Neural cell (in vitro differentiated cells): ENCODE data around the gene GRIN3B. TPM values are rescaled to one million over a fixed set of nuclear protein-coding genes. Genes with fewer than 3 reads are reported as not detected.

Experiments used
- H2AFZ ChIP-seq: fragments of 200-600, 300-800 bp; sonication (generic), shearing (Covaris generic); 2 replicates; pipeline ENCODE4 v1.6.0; 2014; ENCODE audit warnings: low read depth, mild to moderate bottlenecking, antibody characterized with exemption, low read length, moderate library complexity
- H3F3A ChIP-seq: fragments of 200-600 bp; shearing (Covaris generic); 2 replicates; pipeline ENCODE4 v1.6.1; 2016; ENCODE audit warnings: mild to moderate bottlenecking, moderate library complexity, mixed read lengths, antibody characterized with exemption, low read length; ENCODE audit not compliant: insufficient read depth, poor library complexity, severe bottlenecking
- H3K27ac ChIP-seq: fragments of 200-600, 300-800 bp; sonication (generic), shearing (Covaris generic); 2 replicates; pipeline ENCODE4 v1.5.1; 2014; ENCODE audit warnings: mild to moderate bottlenecking, low read length, moderate library complexity
- H3K27me3 ChIP-seq: fragments of 300-800, 200-600 bp; sonication (generic), shearing (Covaris generic); 2 replicates; pipeline ENCODE4 v1.6.0; 2014; ENCODE audit warnings: mild to moderate bottlenecking, low read depth, low read length, moderate library complexity; ENCODE audit not compliant: insufficient read depth
- H3K36me3 ChIP-seq: fragments of 300-800, 200-600 bp; sonication (generic), shearing (Covaris generic); 2 replicates; pipeline ENCODE4 v1.5.1; 2014; ENCODE audit warnings: mild to moderate bottlenecking, antibody characterized with exemption, low read length, moderate library complexity; ENCODE audit not compliant: insufficient read depth
- H3K4me2 ChIP-seq: fragments of 300-800, 200-600 bp; sonication (generic), shearing (Covaris generic); 2 replicates; pipeline ENCODE4 v1.6.0; 2014; ENCODE audit warnings: mild to moderate bottlenecking, low read length
- H3K4me3 ChIP-seq: fragments of 300-800, 200-600 bp; sonication (generic), shearing (Covaris generic); 2 replicates; pipeline ENCODE4 v1.5.1; 2014; ENCODE audit warnings: mild to moderate bottlenecking, low read length, moderate library complexity
- H3K79me2 ChIP-seq: fragments of 200-600 bp; shearing (Covaris generic); replicated peaks from 2 replicates; pipeline ENCODE4 v1.6.0; 2014; ENCODE audit warnings: mild to moderate bottlenecking, low read length, moderate library complexity; ENCODE audit not compliant: insufficient read depth
- H3K9ac ChIP-seq: fragments of 300-800, 200-600 bp; sonication (generic), shearing (Covaris generic); 2 replicates; pipeline ENCODE4 v1.6.1; 2016; ENCODE audit warnings: mild to moderate bottlenecking, low read length, mixed read lengths
- H3K9me2 ChIP-seq: fragments of 200-600 bp; shearing (Covaris generic); 2 replicates; pipeline ENCODE4 v1.6.1; 2016; ENCODE audit warnings: mild to moderate bottlenecking, low read length, mixed read lengths; ENCODE audit not compliant: insufficient read depth
- H3K9me3 ChIP-seq: fragments of 200-600, 300-800 bp; sonication (generic), shearing (Covaris generic); 2 replicates; pipeline ENCODE4 v1.6.1; 2016; ENCODE audit warnings: mild to moderate bottlenecking, mixed run types, low read length, moderate library complexity, mixed read lengths
- H4K20me1 ChIP-seq: fragments of 200-600 bp; shearing (Covaris generic); 2 replicates; pipeline ENCODE4 v1.6.1; 2016; ENCODE audit warnings: mild to moderate bottlenecking, mixed run types; ENCODE audit not compliant: insufficient read depth
- CTCF ChIP-seq: fragments of 450-650 bp; IDR thresholded peaks from 2 replicates; pipeline ENCODE4 v1.5.1; 2014; ENCODE audit warnings: antibody characterized with exemption, mild to moderate bottlenecking, moderate library complexity; ENCODE audit not compliant: poor library complexity, severe bottlenecking
- EP300 ChIP-seq: fragments of 450-650 bp; conservative IDR thresholded peaks from 2 replicates; pipeline ENCODE4 v1.6.1; 2014; ENCODE audit warnings: antibody characterized with exemption, mild to moderate bottlenecking, moderate library complexity; ENCODE audit not compliant: poor library complexity, severe bottlenecking
- EZH2 ChIP-seq: fragments of 200-600, 300-800 bp; shearing (Covaris generic), sonication (generic); IDR thresholded peaks from 2 replicates; pipeline ENCODE4 v1.6.1; 2014; ENCODE audit warnings: antibody characterized with exemption, low read length, borderline replicate concordance, mild to moderate bottlenecking; ENCODE audit not compliant: insufficient read depth, poor library complexity, severe bottlenecking
- MXI1 ChIP-seq: fragments of 450-650 bp; conservative IDR thresholded peaks from 2 replicates; pipeline ENCODE4 v1.6.1; 2014; ENCODE audit warnings: antibody characterized with exemption, mild to moderate bottlenecking; ENCODE audit not compliant: poor library complexity, severe bottlenecking
- POLR2AphosphoS5 ChIP-seq: IDR thresholded peaks from 2 replicates; pipeline ENCODE4 v1.6.1; 2012
- RAD21 ChIP-seq: fragments of 450-650 bp; conservative IDR thresholded peaks from 2 replicates; pipeline ENCODE4 v1.6.1; 2014; ENCODE audit warnings: antibody characterized with exemption, mild to moderate bottlenecking, moderate library complexity
- REST ChIP-seq: IDR thresholded peaks from 2 replicates; pipeline ENCODE4 v1.6.1; 2012; ENCODE audit warnings: borderline replicate concordance
- SMC3 ChIP-seq: fragments of 450-650 bp; conservative IDR thresholded peaks from 2 replicates; pipeline ENCODE4 v1.6.1; 2014; ENCODE audit warnings: antibody characterized with exemption, mild to moderate bottlenecking, moderate library complexity; ENCODE audit not compliant: poor library complexity
- TAF1 ChIP-seq: IDR thresholded peaks from 2 replicates; pipeline ENCODE4 v1.6.1; 2012; ENCODE audit warnings: low read depth
- polyA plus RNA-seq: library from polyadenylated mRNA; depleted of rRNA; stranded (reverse); fragments of >200 nt; gene quantifications from 2 replicates; pipeline ENCODE4 v1.2.3, GENCODE V29; 2014

GRIN3B gene
- polyA plus RNA-seq, 1 donor from 2014 or later = 0.46 TPM

- no peak overlapping the region for H3K9ac ChIP-seq
- H2AFZ ChIP-seq = no peak overlapping the region
- no peaks in the 10 kb centered on the region for H3K9me2 ChIP-seq
- no peak overlapping the region for H3K27ac ChIP-seq
- no peak overlapping the region for H3K4me2 ChIP-seq
- H3K9me3 ChIP-seq = no peaks in the 10 kb centered on the region
- no peaks in the 10 kb centered on the region for H3F3A ChIP-seq
- no peaks in the 10 kb centered on the region for H3K79me2 ChIP-seq
- TF ChIP-seq REST (no peak), RAD21 (no peak), EP300 (no peak), TAF1 (no peak), POLR2AphosphoS5 (no peak), MXI1 (no peak), CTCF (no peak), SMC3 (no peak), EZH2 (no peak)
- no peaks in the 10 kb centered on the region for H3K36me3 ChIP-seq
- H3K27me3 ChIP-seq = peaks cover 2% of the 10 kb centered on the region
- H4K20me1 ChIP-seq = no peaks in the 10 kb centered on the region
- H3K4me3 ChIP-seq = no peak overlapping the region
Observed at GRCh38 chr19:993831-994393, 6.3 kb upstream of the GRIN3B start.

GRCh38 chr19:994516-994915 lies 5.7 kb upstream of the GRIN3B start:
- Histone ChIP-seq H3K36me3 (no peaks in the 10 kb centered on the region), H4K20me1 (no peaks in the 10 kb centered on the region), H3F3A (no peaks in the 10 kb centered on the region), H3K9me3 (no peaks in the 10 kb centered on the region), H3K4me2 (no peak overlapping the region), H3K27ac (no peak overlapping the region), H2AFZ (no peak overlapping the region), H3K4me3 (no peak overlapping the region), H3K27me3 (peaks cover 8% of the 10 kb centered on the region), H3K9ac (no peak overlapping the region), H3K79me2 (no peaks in the 10 kb centered on the region), H3K9me2 (no peaks in the 10 kb centered on the region)
- no peak for TF ChIP-seq RAD21
- TF ChIP-seq TAF1 = no peak
- TF ChIP-seq EZH2 = no peak
- no peak for TF ChIP-seq SMC3
- TF ChIP-seq POLR2AphosphoS5 = no peak
- no peak for TF ChIP-seq MXI1
- no peak for TF ChIP-seq REST
- no peak for TF ChIP-seq CTCF
